IMR-90 (cell line): ENCODE measurements around the gene FOSL1.

ENCODE experiments used
- BHLHE40 ChIP-seq: fragments of 150-350 bp; IDR thresholded peaks from 2 replicates; pipeline ENCODE4 v1.6.1; 2016; ENCODE audit warnings: mild to moderate bottlenecking, low read depth, low read length
- CEBPB ChIP-seq: IDR thresholded peaks from 2 replicates; pipeline ENCODE4 v1.6.1; 2012; ENCODE audit warnings: low read depth, low read length, improper control_type of control experiment
- CHD1 ChIP-seq: IDR thresholded peaks from 2 replicates; pipeline ENCODE4 v1.6.1; 2012; ENCODE audit warnings: low read depth, low read length, improper control_type of control experiment
- CTCF ChIP-seq: conservative IDR thresholded peaks from 2 replicates; pipeline ENCODE4 v1.5.1; 2012; ENCODE audit warnings: mild to moderate bottlenecking, low read depth, low read length, improper control_type of control experiment
- MAFK ChIP-seq: IDR thresholded peaks from 2 replicates; pipeline ENCODE4 v1.6.1; 2012; ENCODE audit warnings: low read depth, low read length, improper control_type of control experiment
- MAZ ChIP-seq: IDR thresholded peaks from 2 replicates; pipeline ENCODE4 v1.6.1; 2012; ENCODE audit warnings: low read depth, mild to moderate bottlenecking, low read length, improper control_type of control experiment, moderate library complexity, borderline replicate concordance
- NFE2L2 ChIP-seq: fragments of 150-350 bp; IDR thresholded peaks from 2 replicates; pipeline ENCODE4 v1.6.1; 2016; ENCODE audit warnings: low read depth, mild to moderate bottlenecking, low read length
- POLR2A ChIP-seq: IDR thresholded peaks from 2 replicates; pipeline ENCODE4 v1.6.1; 2012; ENCODE audit warnings: mild to moderate bottlenecking, low read depth, low read length
- RAD21 ChIP-seq: IDR thresholded peaks from 2 replicates; pipeline ENCODE4 v1.6.1; 2012; ENCODE audit warnings: low read length, improper control_type of control experiment
- RCOR1 ChIP-seq: IDR thresholded peaks from 2 replicates; pipeline ENCODE4 v1.6.1; 2012; ENCODE audit warnings: mild to moderate bottlenecking, low read length, improper control_type of control experiment; ENCODE audit not compliant: insufficient replicate concordance
- RFX5 ChIP-seq: IDR thresholded peaks from 2 replicates; pipeline ENCODE4 v1.8.0; 2012; ENCODE audit warnings: low read depth, mild to moderate bottlenecking, low read length, moderate library complexity
- SMC3 ChIP-seq: fragments of 150-350 bp; IDR thresholded peaks from 2 replicates; pipeline ENCODE4 v1.6.1; 2016; ENCODE audit warnings: low read depth, mild to moderate bottlenecking, antibody characterized with exemption, low read length, moderate library complexity
- USF2 ChIP-seq: fragments of 150-350 bp; IDR thresholded peaks from 2 replicates; pipeline ENCODE4 v1.6.1; 2017; ENCODE audit warnings: mild to moderate bottlenecking, antibody characterized with exemption, low read length, low read depth

DNA sequence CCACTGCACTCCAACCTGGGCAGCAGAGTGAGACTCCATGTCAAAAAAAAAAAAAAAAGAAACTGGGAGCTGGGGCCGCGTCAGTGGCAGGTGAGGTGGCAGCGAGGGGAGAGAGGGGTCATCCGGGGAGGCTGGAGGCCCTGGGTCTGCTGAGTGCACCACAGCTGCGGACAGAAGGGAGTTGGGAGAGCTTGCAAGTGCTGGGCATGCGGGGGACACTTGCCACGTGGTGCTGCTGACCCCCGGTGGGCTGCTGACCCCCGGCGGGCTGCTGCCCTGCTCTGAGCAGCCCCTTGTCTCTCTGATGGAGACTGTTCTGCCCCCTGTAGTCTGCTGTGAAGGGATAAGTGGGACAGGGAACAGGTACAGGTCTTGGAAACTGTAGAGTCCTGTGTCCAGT lies 21.7 kb upstream of the FOSL1 start:
- TF ChIP-seq POLR2A (no peak), CTCF (no peak), RAD21 (no peak), NFE2L2 (no peak), CHD1 (no peak), RFX5 (no peak), BHLHE40 (no peak), MAFK (no peak), SMC3 (no peak), CEBPB (no peak), USF2 (no peak), MAZ (no peak), RCOR1 (no peak)
